Esophagus muscularis mucosa (tissue), 4 donors: ENCODE data around the gene CACNA1G. TPM values are rescaled to one million over a fixed set of nuclear protein-coding genes. Genes with fewer than 3 reads are reported as not detected.

Experiments
- DNase-seq: peaks from one replicate; pipeline ENCODE4 v3.0.0-alpha.2; 2017; ENCODE audit errors: extremely low spot score
- H3K27ac ChIP-seq, 4 donors: fragments of 200-600 bp; sonication (generic); replicated peaks in 1 of 4; 1 replicate in 3 of 4; 2 replicates in 1 of 4; pipeline ENCODE4 v1.5.1; 2016 to 2019; ENCODE audit warnings: mild to moderate bottlenecking in 1 of 4
- H3K27me3 ChIP-seq, 4 donors: fragments of 200-600 bp; sonication (generic); one replicate each; pipeline versions ENCODE4 v1.5.1 to v1.6.0; 2016 to 2019
- H3K36me3 ChIP-seq, 4 donors: fragments of 200-600 bp; sonication (generic); one replicate each; pipeline ENCODE4 v1.5.1; 2016 to 2019
- H3K4me1 ChIP-seq, 4 donors: fragments of 200-600 bp; sonication (generic); one replicate each; pipeline ENCODE4 v1.5.1; 2016 to 2019
- H3K4me3 ChIP-seq, 4 donors: fragments of 200-600 bp; sonication (generic); 1 replicate in 2 of 4; 2 replicates in 2 of 4; pipeline ENCODE4 v1.5.1; 2016 to 2019; ENCODE audit warnings: mild to moderate bottlenecking in 4 of 4, moderate library complexity in 1 of 4
- H3K9me3 ChIP-seq, 4 donors: fragments of 200-600 bp; sonication (generic); 1 replicate in 3 of 4; 2 replicates in 1 of 4; pipeline ENCODE4 v1.5.1; 2016 to 2019
- EP300 ChIP-seq: sonication (generic); formaldehyde crosslinking; IDR thresholded peaks from one replicate; pipeline ENCODE4 v1.6.1; 2017; ENCODE audit warnings: antibody characterized with exemption
- POLR2A ChIP-seq: fragments of 450-650 bp; IDR thresholded peaks from one replicate; pipeline ENCODE4 v1.6.1; 2017; ENCODE audit warnings: antibody characterized with exemption, moderate library complexity, mild to moderate bottlenecking, low read depth
- POLR2AphosphoS5 ChIP-seq, 2 donors: sonication (generic); formaldehyde crosslinking; IDR thresholded peaks; one replicate each; pipeline ENCODE4 v1.6.1; 2017; ENCODE audit warnings: antibody characterized with exemption in 2 of 2
- WGBS: methylation state at CpG from one replicate; pipeline ENCODE4 v1.1.5; 2018; 5-methylcytosine and 5-hydroxymethylcytosine counted together
- intact Hi-C: fragments of 100-400 bp; cut with DNase I; formaldehyde crosslinking; loops from one replicate; pipeline ENCODE4 v1.15.1; 2023
- total RNA-seq, 4 donors: library from RNA; depleted of rRNA; stranded (reverse); fragments of >200 nt; gene quantifications; one replicate each; pipeline versions ENCODE4 v1.1.0 to v1.2.1, GENCODE V29; 2016
- TF ChIP-seq, protein P1 (sequence below), 3 experiments: fragments of 200-600 bp in 2 of 3; fragments of 450-650 bp in 1 of 3; sonication (generic) in 2 of 3; IDR thresholded peaks; one replicate each; pipeline ENCODE4 v1.5.1; 2017 to 2019; ENCODE audit warnings: antibody characterized with exemption in 3 of 3, mild to moderate bottlenecking in 2 of 3, moderate library complexity in 1 of 3

CACNA1G gene
- total RNA-seq, 4 donors from 2014 or later, result 0.39 to 0.63 (median 0.50) TPM; not detected in 1

DNA sequence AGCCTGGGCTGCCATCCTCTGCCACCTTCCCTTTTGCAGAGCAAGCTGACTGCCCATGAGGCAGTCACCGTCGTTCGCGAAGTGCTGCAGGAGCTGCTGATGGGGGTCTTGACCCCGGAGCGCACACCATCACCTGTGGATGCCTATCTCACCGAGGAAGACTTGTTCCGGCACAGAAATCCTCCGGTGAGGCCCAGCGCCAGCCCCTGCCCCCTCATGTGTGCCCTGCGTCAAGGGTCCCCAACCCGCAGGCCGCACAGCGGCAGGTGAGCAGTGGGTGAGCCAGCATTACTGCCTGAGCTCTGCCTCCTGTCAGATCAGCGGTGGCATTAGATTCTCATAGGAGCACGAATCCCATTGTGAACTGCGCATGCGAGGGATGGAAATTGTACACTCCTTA lies 35.7 kb upstream of the CACNA1G start:
- Histone ChIP-seq H3K27me3 (peaks cover 0 to 18% (median 0%) of the 10 kb centered on the region in 4 donors), H3K9me3 (no peaks in the 10 kb centered on the region), H3K4me1 (no peaks in the 10 kb centered on the region), H3K4me3 (no peak overlapping the region), H3K36me3 (no peaks in the 10 kb centered on the region), H3K27ac (no peak overlapping the region)
- WGBS, result 97% methylated on average over 12 of the region's 18 CpGs
- DNase-seq, result no peak
- intact Hi-C loops, result no loop called here
- TF ChIP-seq EP300, result no peak
- TF ChIP-seq POLR2A, result no peak
- TF ChIP-seq, protein P1, sequence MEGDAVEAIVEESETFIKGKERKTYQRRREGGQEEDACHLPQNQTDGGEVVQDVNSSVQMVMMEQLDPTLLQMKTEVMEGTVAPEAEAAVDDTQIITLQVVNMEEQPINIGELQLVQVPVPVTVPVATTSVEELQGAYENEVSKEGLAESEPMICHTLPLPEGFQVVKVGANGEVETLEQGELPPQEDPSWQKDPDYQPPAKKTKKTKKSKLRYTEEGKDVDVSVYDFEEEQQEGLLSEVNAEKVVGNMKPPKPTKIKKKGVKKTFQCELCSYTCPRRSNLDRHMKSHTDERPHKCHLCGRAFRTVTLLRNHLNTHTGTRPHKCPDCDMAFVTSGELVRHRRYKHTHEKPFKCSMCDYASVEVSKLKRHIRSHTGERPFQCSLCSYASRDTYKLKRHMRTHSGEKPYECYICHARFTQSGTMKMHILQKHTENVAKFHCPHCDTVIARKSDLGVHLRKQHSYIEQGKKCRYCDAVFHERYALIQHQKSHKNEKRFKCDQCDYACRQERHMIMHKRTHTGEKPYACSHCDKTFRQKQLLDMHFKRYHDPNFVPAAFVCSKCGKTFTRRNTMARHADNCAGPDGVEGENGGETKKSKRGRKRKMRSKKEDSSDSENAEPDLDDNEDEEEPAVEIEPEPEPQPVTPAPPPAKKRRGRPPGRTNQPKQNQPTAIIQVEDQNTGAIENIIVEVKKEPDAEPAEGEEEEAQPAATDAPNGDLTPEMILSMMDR (IDR thresholded peaks at IDR 0.05), result no peak
- TF ChIP-seq POLR2AphosphoS5 (IDR thresholded peaks at IDR 0.05), result no peak

DNA sequence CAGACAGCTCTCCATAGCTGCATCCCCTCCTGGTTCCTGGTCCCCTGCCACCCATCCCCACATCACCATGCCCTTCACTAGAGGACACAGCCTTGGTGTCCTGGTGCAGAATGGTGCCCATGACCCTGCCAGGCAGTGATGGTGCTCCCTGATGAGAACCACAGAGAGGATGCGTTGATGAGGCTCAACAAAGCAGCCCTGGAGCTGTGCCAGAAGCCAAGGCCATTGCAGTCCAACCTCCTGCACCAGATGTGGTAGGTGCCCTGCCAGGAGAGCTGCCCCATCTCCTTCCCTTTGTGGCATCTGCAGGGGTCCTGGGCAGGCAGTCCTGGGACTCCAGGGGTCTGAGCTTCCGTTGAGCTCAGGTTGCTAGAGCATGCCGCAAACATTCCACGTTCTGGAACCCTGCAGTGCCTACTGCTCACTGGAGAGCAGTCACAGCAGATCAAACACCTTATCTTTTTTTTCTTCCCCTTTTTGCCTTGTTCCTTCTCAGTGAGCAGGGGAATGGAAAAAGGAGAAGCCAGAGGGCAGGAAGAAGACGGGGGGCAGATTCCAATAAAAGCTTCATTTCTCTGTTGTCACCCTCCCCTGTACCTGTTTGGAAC lies 33.3 kb upstream of the CACNA1G start:
- DNase-seq, result no peak
- intact Hi-C loops, result no loop called here

DNA sequence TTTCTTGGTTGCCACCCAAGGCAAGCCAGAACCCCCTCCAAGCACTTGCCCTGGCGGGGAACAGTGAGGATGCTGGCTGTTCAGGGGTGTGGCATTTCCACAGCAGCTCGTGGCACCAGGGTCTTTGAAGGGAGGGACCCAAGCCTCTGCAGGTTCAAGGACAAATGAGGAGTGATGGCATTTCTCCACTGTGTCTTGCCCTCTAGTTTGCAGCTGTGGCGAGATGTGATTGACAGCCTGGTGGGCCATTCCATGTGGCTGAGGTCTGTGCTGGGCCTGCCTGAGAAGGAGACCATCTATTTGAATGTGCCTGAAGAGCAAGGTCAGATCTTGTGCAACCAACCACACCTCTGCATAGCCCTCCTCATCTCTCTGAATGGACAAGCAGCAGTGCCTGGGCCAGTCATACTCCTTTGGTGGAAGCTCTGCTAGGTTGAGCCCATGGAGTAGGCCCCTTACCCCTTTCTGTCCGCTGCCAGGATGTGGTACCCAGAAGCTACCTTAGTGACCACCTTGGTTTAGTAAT lies 32.5 kb upstream of the CACNA1G start:
- Histone ChIP-seq H3K27ac (no peak overlapping the region), H3K27me3 (peaks cover 0 to 50% (median 20%) of the 10 kb centered on the region in 4 donors), H3K9me3 (no peaks in the 10 kb centered on the region), H3K4me1 (peaks cover 7 to 12% (median 10%) of the 10 kb centered on the region in 4 donors), H3K4me3 (no peak overlapping the region), H3K36me3 (no peaks in the 10 kb centered on the region)
- no peak for DNase-seq
- no peak for TF ChIP-seq EP300
- no peak for TF ChIP-seq POLR2AphosphoS5 (IDR thresholded peaks at IDR 0.05)
- TF ChIP-seq, protein P1 (IDR thresholded peaks at IDR 0.05), result no peak
- intact Hi-C loops, result no loop called here
- 100% methylated on average over 1 of the region's 4 CpGs for WGBS

More for the DNA sequence above, 33.3 kb upstream of the CACNA1G start:
- no peaks in the 10 kb centered on the region for H3K9me3 ChIP-seq
- no peaks in the 10 kb centered on the region for H3K36me3 ChIP-seq
- peaks cover 0 to 43% (median 13%) of the 10 kb centered on the region in 4 donors for H3K27me3 ChIP-seq
- no peak overlapping the region for H3K4me3 ChIP-seq
- TF ChIP-seq POLR2AphosphoS5 (IDR thresholded peaks at IDR 0.05), result no peak
- no peak for TF ChIP-seq POLR2A
- TF ChIP-seq EP300, result no peak
- peaks cover 0 to 4% (median 2%) of the 10 kb centered on the region in 4 donors for H3K4me1 ChIP-seq
- no peak overlapping the region for H3K27ac ChIP-seq
- WGBS, result 62% methylated on average over 5 of the region's 5 CpGs

DNA sequence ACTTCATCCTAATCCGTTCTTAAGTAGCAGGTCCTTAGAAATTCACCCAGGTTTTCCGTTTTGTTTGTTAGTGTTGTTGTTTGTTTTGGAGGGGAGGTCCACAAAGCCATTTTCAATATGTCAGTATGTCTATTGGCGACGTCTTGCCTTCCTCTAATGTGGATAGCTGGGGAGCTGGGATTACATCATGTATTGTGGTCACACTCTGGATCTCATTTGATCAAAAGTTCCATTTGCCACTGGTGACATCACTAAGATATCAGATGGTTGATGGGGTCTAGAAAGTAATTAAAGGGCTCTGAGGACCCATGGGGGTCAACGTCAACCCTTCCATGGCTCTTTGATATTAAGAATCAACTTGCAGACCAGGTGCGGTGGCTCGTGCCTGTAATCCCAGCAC lies 30.7 kb upstream of the CACNA1G start:
- peaks cover 18 to 27% (median 21%) of the 10 kb centered on the region in 4 donors for H3K4me1 ChIP-seq
- H3K9me3 ChIP-seq, result no peaks in the 10 kb centered on the region
- no peak for DNase-seq
- 91% methylated on average over 7 of the region's 7 CpGs for WGBS
- H3K27me3 ChIP-seq, result peaks cover 0 to 69% (median 29%) of the 10 kb centered on the region in 4 donors
- TF ChIP-seq, protein P1 (IDR thresholded peaks at IDR 0.05), result no peak
- TF ChIP-seq POLR2AphosphoS5 (IDR thresholded peaks at IDR 0.05) (no peak), EP300 (no peak), POLR2A (no peak)
- no peak overlapping the region for H3K27ac ChIP-seq
- no peaks in the 10 kb centered on the region for H3K36me3 ChIP-seq
- H3K4me3 ChIP-seq, result no peak overlapping the region
- intact Hi-C loops, result no loop called here

DNA sequence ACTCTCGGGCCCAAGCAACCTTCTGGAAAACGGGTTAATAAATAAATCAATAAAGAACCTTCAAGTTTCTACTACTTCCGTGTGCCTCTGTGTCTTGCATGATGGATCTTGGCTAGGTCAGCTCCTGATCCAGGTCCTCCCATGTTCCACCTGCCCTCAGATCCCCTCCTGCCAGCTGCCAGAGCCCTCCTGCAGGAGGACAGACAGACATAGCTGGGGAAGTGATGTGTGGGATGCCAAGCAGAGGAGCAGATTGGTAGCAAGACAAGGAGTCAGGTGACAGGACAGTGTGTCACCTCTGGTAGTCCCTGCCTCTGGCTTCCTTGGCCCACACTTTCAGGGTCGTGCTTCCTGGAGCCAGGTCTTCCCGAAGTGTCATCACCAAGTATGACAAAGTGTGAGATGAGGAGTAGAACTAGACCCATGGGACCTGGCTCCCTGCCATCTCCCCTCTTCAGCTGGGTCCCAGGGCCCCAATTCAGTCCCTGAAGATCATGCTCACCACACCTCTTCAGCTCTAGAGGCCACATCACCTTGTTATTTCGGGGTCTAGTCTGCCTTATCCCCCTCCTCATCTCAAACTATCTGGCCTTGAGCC lies 29.0 kb upstream of the CACNA1G start:
- no peak overlapping the region for H3K4me3 ChIP-seq
- no peak for TF ChIP-seq EP300
- TF ChIP-seq POLR2A, result no peak
- TF ChIP-seq, protein P1 (IDR thresholded peaks at IDR 0.05), result no peak
- TF ChIP-seq POLR2AphosphoS5 (IDR thresholded peaks at IDR 0.05), result no peak
- no peak for DNase-seq
- H3K27ac ChIP-seq, result no peak overlapping the region
- H3K27me3 ChIP-seq, result peaks cover 0 to 71% (median 29%) of the 10 kb centered on the region in 4 donors
- peaks cover 0 to 2% (median 0%) of the 10 kb centered on the region in 4 donors for H3K36me3 ChIP-seq
- H3K4me1 ChIP-seq, result peaks cover 18 to 27% (median 21%) of the 10 kb centered on the region in 4 donors
- no peaks in the 10 kb centered on the region for H3K9me3 ChIP-seq
- intact Hi-C loops, result no loop called here
- WGBS, result 54% methylated on average over 6 of the region's 6 CpGs
